Colonic mucosa (tissue), 4 donors: ENCODE measurements around the gene PRMT1. TPM values are rescaled to one million over a fixed set of nuclear protein-coding genes. Genes with fewer than 3 reads are reported as not detected.
A peak's percentile ranks its signal among the peaks of the same experiment; 100 is the strongest.

Experiments used
- DNase-seq: peaks from one replicate; pipeline ENCODE4 v3.0.0-alpha.2; 2020
- H3K27ac ChIP-seq: fragments of 200-600 bp; one replicate; pipeline ENCODE4 v1.8.0; 2021
- H3K27me3 ChIP-seq: fragments of 200-600 bp; one replicate; pipeline ENCODE4 v1.8.0; 2021
- H3K36me3 ChIP-seq: fragments of 200-600 bp; one replicate; pipeline ENCODE4 v1.8.0; 2021
- H3K4me1 ChIP-seq: fragments of 200-600 bp; one replicate; pipeline ENCODE4 v1.8.0; 2021; ENCODE audit warnings: mild to moderate bottlenecking
- H3K4me3 ChIP-seq: fragments of 200-600 bp; one replicate; pipeline ENCODE4 v1.8.0; 2021
- H3K9ac ChIP-seq, 2 donors: one replicate each; pipeline ENCODE4 v1.7.0; 2013; ENCODE audit warnings: control low read depth in 2 of 2, low read depth in 2 of 2, low read length in 2 of 2
- H3K9me3 ChIP-seq: fragments of 200-600 bp; one replicate; pipeline ENCODE4 v1.8.0; 2021
- CTCF ChIP-seq: fragments of 200-600 bp; IDR thresholded peaks from one replicate; pipeline ENCODE4 v1.8.0; 2022; ENCODE audit warnings: antibody characterized with exemption, mild to moderate bottlenecking
- intact Hi-C: fragments of 100-400 bp; cut with DNase I; formaldehyde crosslinking; loops from one replicate; pipeline ENCODE4 v1.14.1; 2022
- total RNA-seq, 2 donors: library from RNA; stranded (reverse); fragmentation: NEBNext Ultra II Directional in 1 of 2; extraction: Animal tissue kit (Norgen Biotek cat#: 25700) in 1 of 2; gene quantifications; one replicate each; pipeline ENCODE4 v1.2.1, GENCODE V29; 2021
- donor health status: healthy.
- donor health status: DM: no; HTN: no; CAD: no.
- donor health status: DM: no; HTN: no; CAD: no.

PRMT1 gene
- total RNA-seq, 2 donors from 2014 or later: 81.3 to 177 TPM

GRCh38 chr19:49687150-49687549, 10.1 kb downstream of the PRMT1 start:
- no peak overlapping the region for H3K4me3 ChIP-seq
- no peak for DNase-seq
- intact Hi-C loops: no loop called here
- H3K9me3 ChIP-seq: no peaks in the 10 kb centered on the region
- peaks cover 4% of the 10 kb centered on the region for H3K4me1 ChIP-seq
- H3K27me3 ChIP-seq: peaks cover 12% of the 10 kb centered on the region
- H3K27ac ChIP-seq: no peak overlapping the region
- no peak overlapping the region for H3K9ac ChIP-seq
- TF ChIP-seq CTCF: no peak
- H3K36me3 ChIP-seq: no peaks in the 10 kb centered on the region

- H3K4me3 ChIP-seq: no peak overlapping the region
- no peak for DNase-seq
- no peaks in the 10 kb centered on the region for H3K9me3 ChIP-seq
- H3K36me3 ChIP-seq: no peaks in the 10 kb centered on the region
- no peak for TF ChIP-seq CTCF
- H3K27me3 ChIP-seq: peaks cover 12% of the 10 kb centered on the region
- H3K9ac ChIP-seq: no peak overlapping the region
- peaks cover 4% of the 10 kb centered on the region for H3K4me1 ChIP-seq
- H3K27ac ChIP-seq: no peak overlapping the region
- intact Hi-C loops: no loop called here
Observed at GRCh38 chr19:49687566-49688316, 10.7 kb downstream of the PRMT1 start.

- no peak overlapping the region for H3K9ac ChIP-seq
- peaks cover 4% of the 10 kb centered on the region for H3K4me1 ChIP-seq
- no peaks in the 10 kb centered on the region for H3K36me3 ChIP-seq
- H3K27me3 ChIP-seq: peaks cover 12% of the 10 kb centered on the region
- no peak overlapping the region for H3K27ac ChIP-seq
- H3K4me3 ChIP-seq: no peak overlapping the region
- no peak for DNase-seq
- intact Hi-C loops: no loop called here
- no peak for TF ChIP-seq CTCF
- no peaks in the 10 kb centered on the region for H3K9me3 ChIP-seq
Observed at GRCh38 chr19:49688531-49689132, 11.6 kb downstream of the PRMT1 start.

- Histone ChIP-seq H3K9ac (peak within 1 kb of the TSS; percentile 7 to 32), H3K36me3 (no peaks in the 10 kb centered on the region), H3K27me3 (peaks cover 12% of the 10 kb centered on the region), H3K4me1 (peaks cover 4% of the 10 kb centered on the region), H3K4me3 (peak within 1 kb of the TSS; percentile 42), H3K27ac (peak within 1 kb of the TSS; percentile 25), H3K9me3 (no peaks in the 10 kb centered on the region)
- intact Hi-C loops: no loop called here
- peak; percentile 78 for DNase-seq
- TF ChIP-seq CTCF: peak; percentile 52
Observed at GRCh38 chr19:49689133-49690078, 12.3 kb downstream of the PRMT1 start, which contains the start of gene ADM5. Gene ADM5, plus strand, starts transcription at chr19:49689594. Its CDS starts 244 bp downstream, at chr19:49689838.

GRCh38 chr19:49690079-49690655, 13.1 kb downstream of the PRMT1 start:
- Histone ChIP-seq H3K4me1 (peaks cover 4% of the 10 kb centered on the region), H3K9ac (peak overlapping the region; percentile 7 to 32), H3K27ac (peak overlapping the region; percentile 25), H3K36me3 (no peaks in the 10 kb centered on the region), H3K27me3 (peaks cover 12% of the 10 kb centered on the region), H3K4me3 (peak overlapping the region; percentile 42), H3K9me3 (no peaks in the 10 kb centered on the region)
- TF ChIP-seq CTCF: peak; percentile 20
- no peak for DNase-seq
- intact Hi-C loops: no loop called here
